Fibroblast of mammary gland (primary cell): ENCODE measurements around the gene KRTAP10-11.
"Not testable (repeated sequence)": the region's sequence is repeated elsewhere in the genome, so short reads cannot be mapped to it uniquely, and the experiment has no call there.

Experiments
- DNase-seq: peaks from one replicate; pipeline ENCODE4 v3.0.0-alpha.2; 2010; ENCODE audit warnings: low read depth
- H3K4me3 ChIP-seq: 2 replicates; pipeline ENCODE4 v1.5.1; 2011; ENCODE audit warnings: low read depth, mild to moderate bottlenecking, low read length, moderate library complexity; ENCODE audit not compliant: control insufficient read depth
- TF ChIP-seq, protein P1 (sequence below): conservative IDR thresholded peaks from 2 replicates; pipeline ENCODE4 v1.5.1; 2011; ENCODE audit warnings: low read depth, low read length, inconsistent platforms; ENCODE audit not compliant: control insufficient read depth, insufficient read depth

Gene KRTAP10-11

DNA sequence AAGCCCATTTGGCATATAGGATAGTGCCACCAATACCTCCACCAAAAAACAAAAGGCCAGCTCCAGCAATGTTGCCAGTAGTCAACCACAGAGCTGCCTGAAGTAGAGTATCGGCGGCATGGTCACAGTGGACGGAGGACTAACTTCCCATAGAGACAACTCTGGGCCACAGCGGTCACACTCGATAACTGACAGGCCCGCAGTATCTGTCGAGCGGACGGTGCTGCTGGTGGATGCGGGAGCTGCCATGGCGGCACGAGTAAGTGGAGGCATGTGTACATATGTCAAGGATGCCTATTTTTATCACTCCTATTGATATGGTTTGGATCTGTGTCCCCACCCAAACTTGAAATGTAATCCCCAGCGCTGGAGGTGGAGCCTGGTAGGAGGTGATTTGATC lies 31.7 kb downstream of the KRTAP10-11 start:
- DNase-seq = no peak
- TF ChIP-seq, protein P1, sequence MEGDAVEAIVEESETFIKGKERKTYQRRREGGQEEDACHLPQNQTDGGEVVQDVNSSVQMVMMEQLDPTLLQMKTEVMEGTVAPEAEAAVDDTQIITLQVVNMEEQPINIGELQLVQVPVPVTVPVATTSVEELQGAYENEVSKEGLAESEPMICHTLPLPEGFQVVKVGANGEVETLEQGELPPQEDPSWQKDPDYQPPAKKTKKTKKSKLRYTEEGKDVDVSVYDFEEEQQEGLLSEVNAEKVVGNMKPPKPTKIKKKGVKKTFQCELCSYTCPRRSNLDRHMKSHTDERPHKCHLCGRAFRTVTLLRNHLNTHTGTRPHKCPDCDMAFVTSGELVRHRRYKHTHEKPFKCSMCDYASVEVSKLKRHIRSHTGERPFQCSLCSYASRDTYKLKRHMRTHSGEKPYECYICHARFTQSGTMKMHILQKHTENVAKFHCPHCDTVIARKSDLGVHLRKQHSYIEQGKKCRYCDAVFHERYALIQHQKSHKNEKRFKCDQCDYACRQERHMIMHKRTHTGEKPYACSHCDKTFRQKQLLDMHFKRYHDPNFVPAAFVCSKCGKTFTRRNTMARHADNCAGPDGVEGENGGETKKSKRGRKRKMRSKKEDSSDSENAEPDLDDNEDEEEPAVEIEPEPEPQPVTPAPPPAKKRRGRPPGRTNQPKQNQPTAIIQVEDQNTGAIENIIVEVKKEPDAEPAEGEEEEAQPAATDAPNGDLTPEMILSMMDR = no peak
- H3K4me3 ChIP-seq = no peak overlapping the region

DNA sequence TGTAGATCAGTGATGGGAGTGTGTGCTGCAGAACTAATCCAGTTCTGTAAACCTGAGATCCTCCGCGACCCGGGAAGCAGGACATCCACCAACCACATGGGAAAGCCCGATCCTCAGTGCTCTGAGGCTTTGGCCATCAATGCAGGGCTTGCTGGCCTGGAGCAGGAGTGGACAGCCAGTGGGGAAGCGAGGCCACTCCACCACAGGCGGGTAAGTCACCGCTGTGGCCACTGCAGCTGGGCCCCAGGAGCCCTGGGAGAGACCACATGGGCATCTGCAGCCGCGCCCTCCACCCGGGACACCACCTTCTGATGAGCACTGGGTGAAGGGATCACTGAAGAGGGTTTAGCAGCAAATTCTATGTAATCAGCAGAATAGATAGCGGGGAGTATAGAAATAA lies 34.9 kb downstream of the KRTAP10-11 start:
- no peak overlapping the region for H3K4me3 ChIP-seq
- no peak for DNase-seq
- TF ChIP-seq, protein P1 = no peak

DNA sequence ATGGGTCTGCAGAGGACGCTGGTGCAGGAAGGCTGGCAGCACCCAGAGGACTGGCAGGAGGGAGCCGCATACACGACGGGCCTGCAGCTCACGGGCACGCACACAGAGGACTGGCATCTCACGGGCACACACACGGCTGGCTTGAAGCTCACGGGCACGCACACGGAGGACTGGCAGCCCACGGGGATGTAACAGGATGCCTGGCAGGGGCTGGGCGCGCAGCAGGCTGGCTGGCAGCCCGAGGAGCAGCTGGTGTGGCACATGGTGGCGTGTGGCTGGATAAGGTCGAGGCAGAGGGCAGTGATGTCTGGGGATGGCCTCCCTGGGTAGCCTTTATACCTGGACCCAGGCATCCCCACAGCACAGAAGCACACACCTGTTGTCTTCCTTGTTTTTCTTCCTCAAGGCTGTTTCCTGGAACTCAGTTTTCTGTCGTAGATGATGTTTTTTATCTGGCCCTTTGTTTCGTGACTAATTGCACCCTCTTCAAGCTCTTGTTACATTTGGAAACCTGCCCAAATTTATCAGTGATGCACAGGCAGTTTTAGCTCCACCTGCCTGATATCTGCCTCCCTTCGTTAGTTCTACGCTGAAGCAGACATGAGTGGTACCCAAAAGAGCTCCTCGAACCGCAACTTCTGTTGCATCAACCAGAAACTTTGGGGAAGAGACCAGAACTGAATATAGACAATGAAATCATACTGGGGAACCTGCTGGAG lies 35.8 kb downstream of the KRTAP10-11 start, which contains the start of gene KRTAP12-1:
TSS of gene KRTAP12-1 (minus strand) at position 303 of the 719 bp plus-strand sequence. CDS start at position 263, 40 bp downstream.
- TF ChIP-seq, protein P1 = no peak
- DNase-seq = no peak
- no peak within 1 kb of the TSS for H3K4me3 ChIP-seq

DNA sequence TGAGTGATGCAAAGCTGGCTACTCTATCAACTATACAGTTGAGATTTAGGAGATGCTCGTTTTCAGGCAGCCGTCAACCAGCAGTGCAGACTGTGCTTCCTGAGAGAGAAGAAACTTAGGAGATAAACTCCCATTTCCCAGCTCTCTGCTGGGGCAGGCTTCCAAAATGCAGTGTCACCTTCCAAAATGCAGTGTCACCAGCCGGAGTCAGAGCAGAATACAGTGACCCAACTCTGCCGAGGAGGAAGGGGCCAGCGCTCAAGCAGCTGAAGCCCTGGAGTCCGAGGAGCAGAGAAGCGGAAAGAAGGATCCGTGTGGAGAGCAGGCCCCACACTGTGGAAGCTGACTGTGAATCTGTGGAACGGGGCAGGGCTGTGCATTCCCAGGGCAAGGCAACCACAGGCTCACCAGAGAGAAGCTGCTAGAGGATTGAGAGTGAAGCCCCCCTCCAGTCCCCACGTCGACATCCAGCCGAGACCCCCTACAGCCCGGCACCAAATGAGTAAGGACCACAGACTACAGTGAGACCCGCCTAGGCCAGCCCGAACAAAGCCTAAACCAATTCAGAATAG lies 36.5 kb downstream of the KRTAP10-11 start:
- no peak overlapping the region for H3K4me3 ChIP-seq
- DNase-seq = no peak
- TF ChIP-seq, protein P1 = no peak

DNA sequence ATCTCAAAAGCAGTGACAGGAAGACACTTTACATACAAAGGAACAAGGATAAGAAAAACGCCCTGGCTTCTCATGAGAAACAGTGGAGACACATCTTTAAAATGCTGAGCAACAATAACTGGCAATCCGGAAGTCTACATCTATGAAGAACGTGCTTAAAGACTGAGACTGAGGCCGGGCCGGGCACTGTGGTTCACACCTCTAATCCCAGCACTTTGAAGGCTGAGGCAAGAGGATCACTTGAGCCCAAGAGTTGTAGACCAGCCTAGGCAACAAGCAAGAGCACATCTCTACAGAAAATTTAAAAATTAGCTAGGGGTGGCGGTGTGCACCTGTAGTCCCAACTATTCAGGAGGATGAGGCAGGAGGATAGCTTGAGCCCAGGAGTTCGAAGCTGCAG lies 37.9 kb downstream of the KRTAP10-11 start:
- H3K4me3 ChIP-seq = no peak overlapping the region
- TF ChIP-seq, protein P1 = no peak
- DNase-seq = no peak

DNA sequence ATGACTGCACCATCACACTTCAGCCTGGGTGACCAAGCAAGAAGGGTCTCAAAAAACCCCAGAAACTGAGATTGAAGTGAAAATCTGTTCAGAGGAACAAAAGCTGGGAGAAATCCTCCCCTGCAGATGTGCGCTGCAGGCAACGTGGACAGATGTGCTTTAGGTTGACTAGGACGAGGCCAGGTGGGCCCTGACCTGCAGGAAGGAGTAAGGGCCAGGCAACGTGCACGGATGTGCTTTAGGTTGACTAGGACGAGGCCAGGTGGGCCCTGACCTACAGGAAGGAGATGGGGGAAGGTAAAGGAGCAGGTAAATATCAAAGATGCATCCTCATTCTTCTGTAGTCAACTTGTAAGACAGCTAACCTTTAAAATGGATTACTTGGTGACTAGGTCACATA lies 38.3 kb downstream of the KRTAP10-11 start:
- TF ChIP-seq, protein P1 = no peak
- no peak for DNase-seq
- H3K4me3 ChIP-seq = no peak overlapping the region

DNA sequence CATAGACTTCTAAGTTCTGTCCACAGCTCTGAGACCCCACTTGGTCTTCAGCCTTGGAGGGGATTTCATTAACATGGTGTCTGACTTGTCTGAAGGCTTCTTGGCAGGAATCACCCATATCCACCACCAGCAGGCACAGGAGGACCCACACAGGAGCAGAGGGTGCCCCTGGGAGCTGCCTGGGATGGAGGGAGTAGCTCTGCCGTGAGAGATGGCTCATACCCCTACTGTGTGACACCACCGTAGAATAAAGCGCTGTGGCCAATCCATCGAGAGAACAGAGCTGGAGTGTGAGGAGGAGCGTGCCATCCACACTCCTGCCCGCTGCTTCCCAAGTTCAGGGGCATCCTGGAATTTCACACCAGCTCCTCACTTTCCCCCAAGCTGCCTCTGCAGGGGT lies 38.8 kb downstream of the KRTAP10-11 start:
- H3K4me3 ChIP-seq, DNase-seq: not testable (repeated sequence)
